ENCODE measurements around the gene SGPP1.

DNA sequence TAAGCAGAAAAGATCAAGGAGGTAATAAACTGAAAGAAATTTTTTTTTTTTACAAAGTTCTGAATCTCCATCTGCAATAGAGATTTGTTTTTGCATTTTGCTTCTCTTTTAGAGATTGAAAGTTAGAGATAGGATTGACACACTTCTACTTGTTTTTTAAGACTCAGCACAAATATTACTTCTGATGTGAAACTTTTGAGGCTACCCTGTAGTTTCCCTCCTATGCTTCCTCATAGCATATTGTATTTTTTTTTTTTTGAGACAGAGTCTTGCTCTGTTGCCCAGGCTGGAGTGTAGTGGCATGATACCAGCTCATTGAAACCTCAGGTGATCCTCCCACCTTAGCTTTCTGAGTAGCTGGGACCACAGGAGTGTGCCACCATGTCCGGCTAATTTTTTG, 32.1 kb upstream of the SGPP1 start:
- TF ChIP-seq EZH2 (IDR thresholded peaks at IDR 0.05) = no peak
- no peak for TF ChIP-seq SIN3A (IDR thresholded peaks at IDR 0.05; ENCODE audit: low read depth)
- TF ChIP-seq, protein P1, sequence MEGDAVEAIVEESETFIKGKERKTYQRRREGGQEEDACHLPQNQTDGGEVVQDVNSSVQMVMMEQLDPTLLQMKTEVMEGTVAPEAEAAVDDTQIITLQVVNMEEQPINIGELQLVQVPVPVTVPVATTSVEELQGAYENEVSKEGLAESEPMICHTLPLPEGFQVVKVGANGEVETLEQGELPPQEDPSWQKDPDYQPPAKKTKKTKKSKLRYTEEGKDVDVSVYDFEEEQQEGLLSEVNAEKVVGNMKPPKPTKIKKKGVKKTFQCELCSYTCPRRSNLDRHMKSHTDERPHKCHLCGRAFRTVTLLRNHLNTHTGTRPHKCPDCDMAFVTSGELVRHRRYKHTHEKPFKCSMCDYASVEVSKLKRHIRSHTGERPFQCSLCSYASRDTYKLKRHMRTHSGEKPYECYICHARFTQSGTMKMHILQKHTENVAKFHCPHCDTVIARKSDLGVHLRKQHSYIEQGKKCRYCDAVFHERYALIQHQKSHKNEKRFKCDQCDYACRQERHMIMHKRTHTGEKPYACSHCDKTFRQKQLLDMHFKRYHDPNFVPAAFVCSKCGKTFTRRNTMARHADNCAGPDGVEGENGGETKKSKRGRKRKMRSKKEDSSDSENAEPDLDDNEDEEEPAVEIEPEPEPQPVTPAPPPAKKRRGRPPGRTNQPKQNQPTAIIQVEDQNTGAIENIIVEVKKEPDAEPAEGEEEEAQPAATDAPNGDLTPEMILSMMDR (IDR thresholded peaks at IDR 0.05 in 2 of 3, conservative IDR thresholded peaks at IDR 0.05 in 1 of 3; ENCODE audit: borderline replicate concordance in 1 of 3, insufficient read depth in 1 of 3, low read depth in 2 of 3, low read length in 2 of 3) = no peak
- TF ChIP-seq EZH2phosphoT487 (IDR thresholded peaks at IDR 0.05; ENCODE audit: borderline replicate concordance) = no peak
- TF ChIP-seq POLR2A (IDR thresholded peaks at IDR 0.05; ENCODE audit: borderline replicate concordance, extremely low read depth, insufficient read depth, insufficient read length) = no peak
- no peak for TF ChIP-seq ZNF274 (IDR thresholded peaks at IDR 0.05; ENCODE audit: low read depth, low read length)
- no peak for TF ChIP-seq YY1 (IDR thresholded peaks at IDR 0.05; ENCODE audit: extremely low read depth, insufficient replicate concordance, low read depth, low read length)
- no peak for TF ChIP-seq FOSL1 (IDR thresholded peaks at IDR 0.05; ENCODE audit: low read depth)
- no peak for TF ChIP-seq POLR2AphosphoS5 (IDR thresholded peaks at IDR 0.05; ENCODE audit: low read depth, low read length)
- no peak for TF ChIP-seq JUND (IDR thresholded peaks at IDR 0.05)
- TF ChIP-seq SRF (IDR thresholded peaks at IDR 0.05; ENCODE audit: low read depth) = no peak
- TF ChIP-seq EGR1 (IDR thresholded peaks at IDR 0.05; ENCODE audit: low read depth) = no peak
- no peak for TF ChIP-seq TCF7L2 (IDR thresholded peaks at IDR 0.05; ENCODE audit: borderline replicate concordance, extremely low read depth, insufficient read depth, insufficient read length)

Measured in HCT116 (cell line).